Stimulated activated naive B cell treated with anti-CD40 and anti-IgM and Interleukin-4, amounts not matched to agents 10 μg/mL and 1 μg/mL and 100 μg/mL, for 72 hours (primary cell): ENCODE measurements around the gene GRM8.
A peak's percentile ranks its signal among the peaks of the same experiment; 100 is the strongest.
"Not testable (repeated sequence)": the region's sequence is repeated elsewhere in the genome, so short reads cannot be mapped to it uniquely, and the experiment has no call there.

ENCODE experiments used
- ATAC-seq, 2 donors: fragments of 150-1000 bp; cut with Tn5 transposase; replicated peaks; 2 replicates each; pipeline ENCODE4 v1.10.0; 2021; ENCODE audit warnings: moderate library complexity in 1 of 2
- DNase-seq: peaks from one replicate; pipeline ENCODE4 v3.0.0; 2021
- H3K27ac Mint-ChIP-seq: one replicate; pipeline ENCODE4 v1.8.0; 2022; ENCODE audit warnings: mild to moderate bottlenecking, mixed read lengths
- H3K27me3 Mint-ChIP-seq, 2 donors: one replicate each; pipeline ENCODE4 v1.8.0; 2022; ENCODE audit warnings: mixed read lengths in 2 of 2
- H3K36me3 Mint-ChIP-seq, 2 donors: one replicate each; pipeline ENCODE4 v1.8.0; 2022; ENCODE audit warnings: mixed read lengths in 2 of 2, mild to moderate bottlenecking in 1 of 2
- H3K4me1 Mint-ChIP-seq, 2 donors: one replicate each; pipeline ENCODE4 v1.8.0; 2022; ENCODE audit warnings: mixed read lengths in 2 of 2, mild to moderate bottlenecking in 1 of 2
- H3K4me3 Mint-ChIP-seq, 2 donors: one replicate each; pipeline ENCODE4 v1.8.0; 2022; ENCODE audit warnings: mild to moderate bottlenecking in 2 of 2, mixed read lengths in 2 of 2, moderate library complexity in 1 of 2
- H3K9me3 Mint-ChIP-seq, 2 donors: one replicate each; pipeline ENCODE4 v1.8.0; 2022; ENCODE audit warnings: mixed read lengths in 2 of 2, mild to moderate bottlenecking in 1 of 2

The GRM8 gene

GRCh38 chr7:126696256-126697038, 556.3 kb downstream of the GRM8 start:
- Mint-ChIP-seq H3K36me3 (no peaks in the 10 kb centered on the region), H3K4me3 (no peak overlapping the region), H3K27me3 (no peaks in the 10 kb centered on the region), H3K27ac (no peak overlapping the region), H3K4me1 (no peaks in the 10 kb centered on the region), H3K9me3 (peaks cover 0 to 1% of the 10 kb centered on the region in 2 donors)
- peak in 1 of 2 donors; percentile 45 for ATAC-seq
- DNase-seq = no peak

DNA sequence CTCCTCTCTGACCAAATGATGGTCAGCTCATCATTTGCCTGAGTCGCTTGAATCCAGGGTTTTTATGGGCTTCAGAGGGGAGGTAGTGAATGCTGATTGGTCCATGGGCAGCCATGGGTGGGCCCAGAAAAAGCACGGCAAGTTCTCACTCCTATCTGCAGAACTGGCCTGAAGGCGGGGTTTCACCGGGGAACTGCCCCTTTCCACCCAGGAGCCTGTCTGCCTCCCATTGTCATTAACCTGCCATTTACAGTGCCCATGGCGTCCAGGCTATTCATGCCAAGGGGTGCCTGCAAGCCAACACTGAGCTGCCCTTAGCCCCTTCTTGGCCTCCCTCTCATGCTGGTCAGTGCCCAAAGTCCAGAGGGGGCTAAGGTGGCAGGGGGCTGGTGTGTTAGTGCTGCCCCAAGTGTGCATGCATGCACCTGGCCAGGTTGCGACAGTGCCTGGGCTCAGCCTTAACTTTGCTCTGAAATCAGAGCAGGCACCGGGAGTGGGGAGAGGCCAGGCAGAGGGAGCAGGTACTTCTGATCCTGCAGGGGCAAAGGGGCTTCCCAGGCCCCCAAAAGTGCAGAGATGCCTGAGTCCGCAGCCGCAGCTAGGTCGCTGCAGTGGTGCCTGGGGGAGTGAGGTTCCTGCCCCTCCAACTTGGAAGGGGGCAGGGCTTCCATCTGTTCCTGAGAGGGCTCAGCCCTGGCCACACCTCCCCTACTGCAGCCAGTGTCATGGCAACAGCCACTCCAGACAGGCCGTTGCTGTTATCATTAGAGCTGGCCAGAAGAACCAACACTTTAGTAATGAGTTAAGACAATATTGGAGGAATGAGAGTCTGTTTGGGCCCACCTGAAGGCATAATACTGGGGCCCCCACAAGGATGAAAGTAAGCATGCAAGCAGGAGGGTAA, 561.6 kb downstream of the GRM8 start:
- DNase-seq (no peak), ATAC-seq (no peak)
- H3K9me3 Mint-ChIP-seq = peaks cover 5% of the 10 kb centered on the region in 2 donors
- H3K27me3 Mint-ChIP-seq = no peaks in the 10 kb centered on the region
- no peak overlapping the region for H3K4me3 Mint-ChIP-seq
- no peaks in the 10 kb centered on the region for H3K4me1 Mint-ChIP-seq
- no peak overlapping the region for H3K27ac Mint-ChIP-seq
- no peaks in the 10 kb centered on the region for H3K36me3 Mint-ChIP-seq

DNA sequence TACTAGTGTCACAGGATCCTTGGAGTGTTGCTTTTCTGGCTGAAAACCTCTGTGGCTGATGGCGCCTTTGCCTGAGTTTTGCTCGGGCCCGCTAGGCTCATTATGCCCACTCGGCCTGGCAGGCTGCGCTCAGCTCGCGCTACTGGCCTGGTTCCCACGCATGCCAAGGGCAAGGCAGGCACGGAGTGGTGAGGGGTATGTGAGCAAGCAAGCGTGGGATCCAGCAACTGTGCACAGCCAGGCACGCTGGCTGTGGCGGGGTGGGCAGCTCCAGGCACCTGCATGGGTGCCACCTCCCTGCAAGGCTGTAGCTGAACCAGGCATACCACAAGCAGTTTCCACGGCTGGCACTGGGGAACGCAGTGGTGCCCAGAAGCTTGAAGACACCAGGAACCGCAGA, 562.6 kb downstream of the GRM8 start:
- Mint-ChIP-seq H3K27me3 (no peaks in the 10 kb centered on the region), H3K27ac (no peak overlapping the region), H3K4me1 (no peaks in the 10 kb centered on the region), H3K36me3 (no peaks in the 10 kb centered on the region), H3K9me3 (peaks cover 5% of the 10 kb centered on the region in 2 donors), H3K4me3 (no peak overlapping the region)
- ATAC-seq = no peak
- no peak for DNase-seq

DNA sequence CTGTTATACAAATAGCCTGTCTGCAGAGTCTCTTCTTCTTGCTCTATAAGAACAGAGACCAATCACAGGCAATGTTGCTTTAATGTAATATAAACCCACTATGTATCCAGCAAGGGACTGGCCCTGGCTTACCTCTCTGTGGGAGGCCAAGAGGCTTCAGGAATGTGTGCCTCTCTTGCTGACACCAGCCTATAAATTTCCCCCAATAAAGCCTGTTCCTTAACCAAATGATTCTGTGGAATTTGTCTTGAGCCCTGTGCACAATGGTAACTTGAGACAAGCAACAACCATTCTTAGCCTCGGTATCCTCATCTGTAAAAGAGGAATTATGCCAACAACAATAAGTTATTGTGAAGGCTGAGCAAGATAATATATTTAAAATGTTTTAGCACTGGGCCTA, 563.7 kb downstream of the GRM8 start:
- ATAC-seq (no peak), DNase-seq (no peak)
- no peaks in the 10 kb centered on the region for H3K4me1 Mint-ChIP-seq
- H3K27ac Mint-ChIP-seq = no peak overlapping the region
- H3K36me3 Mint-ChIP-seq = no peaks in the 10 kb centered on the region
- H3K9me3 Mint-ChIP-seq = peaks cover 5% of the 10 kb centered on the region in 2 donors
- no peak overlapping the region for H3K4me3 Mint-ChIP-seq
- no peaks in the 10 kb centered on the region for H3K27me3 Mint-ChIP-seq

GRCh38 chr7:126686474-126686873, 566.3 kb downstream of the GRM8 start:
- Mint-ChIP-seq H3K9me3 (peaks cover 5% of the 10 kb centered on the region in 2 donors), H3K27ac (no peak overlapping the region), H3K4me1 (no peaks in the 10 kb centered on the region), H3K4me3 (no peak overlapping the region), H3K36me3 (no peaks in the 10 kb centered on the region), H3K27me3 (no peaks in the 10 kb centered on the region)
- ATAC-seq (no peak), DNase-seq (no peak)

GRCh38 chr7:126685596-126685995, 567.1 kb downstream of the GRM8 start:
- no peak overlapping the region for H3K4me3 Mint-ChIP-seq
- DNase-seq (no peak), ATAC-seq (no peak)
- H3K27me3 Mint-ChIP-seq = no peaks in the 10 kb centered on the region
- H3K36me3 Mint-ChIP-seq = no peaks in the 10 kb centered on the region
- peaks cover 5% of the 10 kb centered on the region in 2 donors for H3K9me3 Mint-ChIP-seq
- no peaks in the 10 kb centered on the region for H3K4me1 Mint-ChIP-seq
- H3K27ac Mint-ChIP-seq = no peak overlapping the region

DNA sequence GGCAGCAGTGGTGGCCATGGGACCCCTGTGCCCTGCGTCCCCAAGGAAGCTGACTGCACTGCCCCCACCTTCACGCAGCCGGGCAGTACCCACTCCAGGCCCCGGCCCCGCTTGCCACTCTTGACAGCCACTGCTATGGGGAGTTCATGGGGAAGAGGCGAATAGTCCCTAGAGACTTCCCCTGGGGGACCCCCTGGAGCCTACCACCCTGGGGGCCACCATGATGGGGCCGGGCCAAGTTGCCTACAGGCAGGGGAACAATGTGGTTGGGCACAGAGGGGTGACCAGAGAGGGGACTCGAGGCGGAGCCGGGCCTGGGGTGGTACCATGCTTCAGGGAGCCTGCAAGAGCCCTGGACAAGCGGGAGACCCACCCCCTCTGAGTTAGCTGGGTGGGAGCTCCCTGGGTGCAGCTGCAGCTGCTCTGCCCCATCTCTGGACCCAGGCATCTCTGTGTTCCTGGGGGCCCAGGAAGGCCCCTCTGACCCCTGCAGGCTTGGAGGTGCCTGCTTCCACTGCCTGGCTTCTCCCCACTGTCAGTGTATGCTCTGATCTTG, 567.6 kb downstream of the GRM8 start:
- H3K4me1 Mint-ChIP-seq = no peaks in the 10 kb centered on the region
- no peak overlapping the region for H3K27ac Mint-ChIP-seq
- H3K4me3 Mint-ChIP-seq = no peak overlapping the region
- H3K27me3 Mint-ChIP-seq = no peaks in the 10 kb centered on the region
- ATAC-seq (no peak), DNase-seq (no peak)
- H3K9me3 Mint-ChIP-seq = peaks cover 3% of the 10 kb centered on the region in 2 donors
- H3K36me3 Mint-ChIP-seq = no peaks in the 10 kb centered on the region

DNA sequence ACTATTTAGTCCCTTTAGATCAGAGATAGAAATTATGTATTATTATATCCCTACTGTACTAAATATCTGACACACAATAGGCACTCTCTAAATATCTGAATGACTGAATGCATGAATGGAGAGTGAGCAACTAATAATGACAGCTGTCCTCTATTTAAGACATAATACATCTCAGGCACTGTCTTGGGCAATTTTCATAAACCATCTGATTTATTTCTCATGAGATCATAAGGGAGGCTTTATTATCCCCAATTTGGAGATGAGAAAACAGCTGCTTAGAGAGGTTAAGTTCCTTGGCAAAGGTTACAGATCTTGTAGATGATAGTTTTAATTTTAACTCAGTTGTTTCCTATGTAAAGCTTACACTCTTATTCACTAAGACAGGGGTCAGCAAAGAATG, 570.6 kb downstream of the GRM8 start:
- Mint-ChIP-seq H3K27me3 (no peaks in the 10 kb centered on the region), H3K4me1 (no peaks in the 10 kb centered on the region), H3K27ac (no peak overlapping the region), H3K4me3 (no peak overlapping the region), H3K9me3 (peaks cover 0 to 3% of the 10 kb centered on the region in 2 donors), H3K36me3 (no peaks in the 10 kb centered on the region)
- DNase-seq (no peak), ATAC-seq (no peak)

DNA sequence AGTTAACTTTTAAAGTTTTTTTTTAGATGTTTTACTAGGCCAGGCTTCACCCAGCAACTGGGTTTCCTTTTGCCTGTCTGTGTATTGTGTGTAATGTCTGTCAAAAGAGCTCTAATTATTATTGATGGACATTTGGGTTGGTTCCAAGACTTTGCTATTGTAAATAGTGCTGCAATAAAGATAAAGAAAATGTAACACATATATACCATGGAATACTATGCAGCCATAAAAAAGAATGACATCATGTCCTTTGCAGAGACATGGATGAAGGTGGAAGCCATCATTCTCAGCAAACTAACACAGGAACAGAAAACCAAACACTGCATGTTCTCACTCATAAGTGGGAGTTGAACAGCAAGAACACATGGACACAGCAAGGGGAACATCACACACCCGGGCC, 584.0 kb downstream of the GRM8 start:
- not testable (repeated sequence) for H3K9me3 Mint-ChIP-seq, H3K27me3 Mint-ChIP-seq, H3K36me3 Mint-ChIP-seq, H3K27ac Mint-ChIP-seq, ATAC-seq, DNase-seq, H3K4me3 Mint-ChIP-seq, H3K4me1 Mint-ChIP-seq

- H3K4me1 Mint-ChIP-seq = no peaks in the 10 kb centered on the region
- DNase-seq (no peak), ATAC-seq (no peak)
- H3K4me3 Mint-ChIP-seq = no peak overlapping the region
- H3K36me3 Mint-ChIP-seq = no peaks in the 10 kb centered on the region
- no peak overlapping the region for H3K27ac Mint-ChIP-seq
- no peaks in the 10 kb centered on the region for H3K27me3 Mint-ChIP-seq
- H3K9me3 Mint-ChIP-seq = peaks cover 2 to 6% of the 10 kb centered on the region in 2 donors
Observed at GRCh38 chr7:126668367-126668752, 584.4 kb downstream of the GRM8 start.

- no peak for DNase-seq
- H3K4me1 Mint-ChIP-seq = no peaks in the 10 kb centered on the region
Observed at GRCh38 chr7:126667742-126668366, 584.9 kb downstream of the GRM8 start.

DNA sequence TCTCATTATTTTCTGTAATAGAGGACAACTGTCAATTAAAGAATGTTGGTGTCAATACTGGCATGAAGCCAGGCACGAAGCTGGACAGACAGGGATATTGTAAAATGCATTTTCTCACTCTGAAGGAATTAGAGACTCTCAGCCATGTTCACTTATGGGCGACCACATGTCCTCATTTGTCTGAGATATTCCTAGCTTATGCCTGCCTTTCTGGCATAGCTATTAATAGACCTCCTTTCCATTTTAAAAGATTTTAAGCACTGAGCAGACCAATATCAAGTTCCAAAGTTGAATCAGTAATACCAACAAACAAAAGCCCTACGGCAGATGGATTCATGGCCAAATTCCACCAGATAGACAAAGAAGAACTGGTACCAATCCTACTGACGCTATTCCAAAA, 589.9 kb downstream of the GRM8 start:
- peaks cover under 1 to 4% of the 10 kb centered on the region in 2 donors for H3K4me1 Mint-ChIP-seq
- ATAC-seq = no peak
- DNase-seq = no peak
- H3K27ac Mint-ChIP-seq = no peak overlapping the region
- H3K4me3 Mint-ChIP-seq = no peak overlapping the region
- no peaks in the 10 kb centered on the region for H3K36me3 Mint-ChIP-seq
- H3K27me3 Mint-ChIP-seq = no peaks in the 10 kb centered on the region
- peaks cover 6 to 9% of the 10 kb centered on the region in 2 donors for H3K9me3 Mint-ChIP-seq

More at GRCh38 chr7:126667742-126668366, 584.9 kb downstream of the GRM8 start:
- Mint-ChIP-seq H3K27me3 (no peaks in the 10 kb centered on the region), H3K36me3 (no peaks in the 10 kb centered on the region), H3K4me3 (no peak overlapping the region), H3K9me3 (peaks cover 2 to 6% of the 10 kb centered on the region in 2 donors), H3K27ac (no peak overlapping the region)
- no peak for ATAC-seq

DNA sequence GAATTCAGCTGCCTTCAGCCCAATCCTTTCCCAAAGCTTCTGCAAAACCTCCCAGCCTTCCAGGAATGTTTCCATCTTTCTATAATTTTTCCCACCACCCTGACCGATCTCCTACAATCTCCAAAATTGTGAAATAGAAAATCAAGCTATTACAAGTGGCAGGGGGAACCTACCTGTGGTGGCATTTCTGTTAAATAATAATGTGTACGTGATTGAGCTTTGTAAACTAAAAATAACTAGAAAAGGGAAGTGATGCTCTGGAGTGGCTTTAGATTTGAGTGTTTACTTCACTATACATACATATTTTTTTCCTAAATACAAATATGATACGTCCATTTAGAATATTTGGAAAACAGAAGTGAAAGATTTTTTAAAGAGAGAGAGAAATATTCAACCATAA, 593.6 kb downstream of the GRM8 start:
- DNase-seq (no peak), ATAC-seq (peak; percentile 38 to 62)
- no peaks in the 10 kb centered on the region for H3K36me3 Mint-ChIP-seq
- peaks cover 7 to 9% of the 10 kb centered on the region in 2 donors for H3K9me3 Mint-ChIP-seq
- no peaks in the 10 kb centered on the region for H3K27me3 Mint-ChIP-seq
- peaks cover 4 to 5% of the 10 kb centered on the region in 2 donors for H3K4me1 Mint-ChIP-seq
- H3K27ac Mint-ChIP-seq = peak overlapping the region; percentile 15
- H3K4me3 Mint-ChIP-seq = no peak overlapping the region

DNA sequence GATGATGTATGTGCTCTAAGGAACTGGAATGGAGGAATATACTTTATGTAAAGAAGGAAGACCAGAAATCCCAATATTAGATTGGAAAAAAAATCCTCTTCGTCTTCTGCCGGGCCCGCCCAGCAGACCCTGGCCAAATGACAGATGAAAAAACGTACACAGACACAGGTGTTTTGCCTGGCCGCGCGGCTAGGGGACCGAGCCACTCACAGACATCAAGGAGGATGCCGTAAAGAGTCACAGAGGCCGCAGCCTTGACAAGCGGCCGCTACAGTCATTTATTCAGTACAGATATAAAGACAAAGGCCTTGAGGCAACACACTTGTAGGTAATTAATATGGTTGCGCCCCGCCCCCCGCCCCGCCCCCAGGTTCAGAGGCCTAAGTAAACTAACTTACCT, 594.1 kb downstream of the GRM8 start:
- H3K27ac Mint-ChIP-seq = no peak overlapping the region
- no peak overlapping the region for H3K4me3 Mint-ChIP-seq
- DNase-seq (no peak), ATAC-seq (no peak)
- H3K9me3 Mint-ChIP-seq = peaks cover 7 to 9% of the 10 kb centered on the region in 2 donors
- no peaks in the 10 kb centered on the region for H3K36me3 Mint-ChIP-seq
- H3K4me1 Mint-ChIP-seq = peaks cover 4 to 5% of the 10 kb centered on the region in 2 donors
- no peaks in the 10 kb centered on the region for H3K27me3 Mint-ChIP-seq
